GM19193 (cell line): ENCODE results near the gene ZC2HC1B.

Source experiments
- POLR2A ChIP-seq: IDR thresholded peaks from 4 replicates; pipeline ENCODE4 v1.6.1; 2011; ENCODE audit not compliant: insufficient read depth, insufficient read length; ENCODE audit errors: extremely low read depth

ZC2HC1B gene

GRCh38 chr6:143967706-143968376 lies 103.6 kb downstream of the ZC2HC1B start:
- no peak for TF ChIP-seq POLR2A

- TF ChIP-seq POLR2A, result no peak
Measured at GRCh38 chr6:143969077-143969476, 104.8 kb downstream of the ZC2HC1B start.

DNA sequence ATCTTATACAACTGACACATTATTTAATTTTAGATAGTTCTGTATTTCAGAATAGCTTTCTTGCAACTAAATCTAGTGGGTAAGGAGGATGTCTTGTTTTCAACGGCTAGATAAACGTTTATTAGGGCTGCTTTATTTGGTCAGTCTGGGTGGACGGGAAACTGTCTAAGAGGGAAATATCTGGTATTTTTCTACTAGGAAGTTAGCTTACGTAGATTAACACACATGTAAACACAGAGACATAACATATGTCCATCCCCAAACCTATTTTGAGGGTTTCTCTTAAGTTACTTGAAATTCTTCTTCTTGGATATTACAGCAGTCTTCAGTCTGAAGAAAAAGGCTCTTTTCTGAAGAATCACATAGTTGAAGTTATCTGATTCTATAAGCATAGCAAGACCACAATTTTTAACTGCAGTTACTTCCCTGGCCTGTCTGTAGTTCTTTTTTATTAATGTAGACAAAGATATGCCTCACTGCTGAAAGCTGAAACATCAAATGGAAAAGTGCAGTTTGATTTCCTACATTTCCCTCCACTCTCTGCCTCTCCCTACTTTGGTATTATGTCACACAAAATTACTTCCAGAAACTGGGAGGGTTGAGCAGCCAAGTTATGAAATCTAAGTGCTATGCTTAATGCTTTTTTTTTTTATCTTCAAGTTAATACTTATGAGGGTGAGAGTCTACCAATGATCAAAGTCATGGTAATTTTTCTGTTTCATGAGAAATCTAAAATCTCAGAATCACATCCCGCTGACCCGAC lies 106.4 kb downstream of the ZC2HC1B start:
- no peak for TF ChIP-seq POLR2A

DNA sequence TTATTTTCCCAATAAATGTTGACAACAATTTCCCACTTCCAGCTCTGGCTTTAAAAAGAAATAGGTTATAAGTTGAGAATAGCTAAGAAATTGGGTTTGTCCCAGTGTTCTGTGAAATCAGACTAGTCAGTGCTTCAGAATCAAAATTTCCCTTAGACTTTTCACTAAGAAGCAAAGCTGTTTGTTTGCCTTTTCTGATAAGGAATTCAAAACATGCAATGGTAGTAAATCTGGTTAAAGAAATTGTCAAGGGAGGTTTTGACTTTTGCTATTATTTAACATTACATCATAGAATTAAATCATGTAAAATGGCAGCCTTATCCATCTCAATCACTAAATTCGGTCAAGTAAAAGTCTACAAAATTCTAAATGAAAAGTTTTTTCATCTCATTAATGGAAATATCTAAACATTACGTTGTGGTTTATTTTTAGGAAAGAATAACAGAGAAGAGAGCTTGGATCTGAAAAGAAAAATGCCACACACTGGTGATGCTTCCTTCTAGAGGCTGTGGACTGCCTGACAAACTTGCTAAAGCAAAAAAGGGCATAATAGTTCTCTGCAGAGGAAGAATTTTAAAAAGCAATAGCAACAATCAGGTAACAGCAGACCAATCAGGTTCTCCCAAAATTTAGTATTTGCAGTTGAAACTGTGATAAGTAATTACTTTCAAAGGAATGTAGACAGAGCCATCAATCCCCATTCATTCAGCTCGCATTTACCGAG lies 107.4 kb downstream of the ZC2HC1B start:
- no peak for TF ChIP-seq POLR2A

DNA sequence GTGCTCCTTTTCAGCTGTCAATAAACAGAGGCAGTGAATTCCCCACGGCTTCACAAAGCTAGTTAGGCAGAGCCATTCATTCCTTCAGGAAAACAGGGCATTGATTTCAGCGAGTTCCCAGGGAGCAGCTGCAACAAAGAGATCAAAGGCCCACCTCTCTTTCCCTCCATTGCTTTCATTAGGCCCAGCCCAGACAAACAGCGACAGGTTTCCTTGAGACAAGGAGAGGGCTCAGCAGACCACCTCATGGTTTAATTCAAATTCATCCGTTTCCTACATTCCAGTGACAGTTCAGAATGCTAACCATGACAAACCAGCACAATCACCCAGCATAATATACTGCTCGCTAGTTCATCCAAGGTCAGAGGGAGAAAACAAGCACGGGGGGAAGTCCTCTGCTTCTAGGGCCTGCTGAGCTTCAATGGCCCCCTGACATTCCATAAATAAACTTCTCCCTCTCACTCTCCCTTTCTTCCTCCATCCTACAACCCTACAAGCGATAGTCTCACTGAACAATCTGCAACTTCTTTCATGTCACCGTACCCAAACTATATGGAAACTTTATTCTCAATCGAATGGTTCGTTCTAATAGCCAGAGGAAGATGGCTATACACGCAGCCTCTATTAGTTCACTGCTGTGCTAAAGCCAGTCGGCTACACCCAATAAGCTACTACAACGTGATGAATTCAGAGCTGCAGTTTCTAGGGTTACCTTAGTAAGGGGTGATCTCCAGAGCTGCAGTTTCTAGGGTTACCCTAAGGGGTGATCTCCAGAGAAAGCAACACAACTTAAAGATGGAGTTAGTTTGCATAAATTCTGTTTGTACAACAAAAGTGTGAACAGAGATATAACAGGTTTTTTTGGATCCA lies 109.1 kb downstream of the ZC2HC1B start:
- TF ChIP-seq POLR2A, result no peak

- TF ChIP-seq POLR2A, result no peak
Measured at GRCh38 chr6:143974089-143974488, 109.8 kb downstream of the ZC2HC1B start.

DNA sequence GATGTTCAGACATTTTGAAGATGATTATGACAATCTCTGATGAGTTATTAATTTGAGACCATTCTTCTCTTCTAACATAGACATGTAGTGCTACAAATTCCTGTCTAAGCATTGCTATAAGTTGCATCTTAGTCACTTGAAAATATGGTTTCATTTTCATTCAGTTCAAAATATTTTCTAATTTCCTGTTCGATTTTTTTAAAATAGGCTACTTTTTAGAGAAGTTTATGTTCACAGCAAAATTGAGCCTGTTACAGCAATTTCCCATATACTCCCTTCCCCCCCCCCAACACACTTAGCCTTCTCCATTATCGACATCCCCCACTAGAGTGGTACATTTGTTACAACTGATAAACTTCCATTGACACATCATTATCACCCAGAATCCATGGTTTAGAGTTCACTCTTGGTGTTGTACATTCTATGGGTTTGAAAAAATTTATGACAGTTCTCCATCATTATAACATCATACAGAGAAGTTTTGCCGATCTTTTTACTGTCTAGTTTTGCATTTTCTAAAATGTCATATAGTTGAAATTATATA lies 112.6 kb downstream of the ZC2HC1B start:
- no peak for TF ChIP-seq POLR2A

DNA sequence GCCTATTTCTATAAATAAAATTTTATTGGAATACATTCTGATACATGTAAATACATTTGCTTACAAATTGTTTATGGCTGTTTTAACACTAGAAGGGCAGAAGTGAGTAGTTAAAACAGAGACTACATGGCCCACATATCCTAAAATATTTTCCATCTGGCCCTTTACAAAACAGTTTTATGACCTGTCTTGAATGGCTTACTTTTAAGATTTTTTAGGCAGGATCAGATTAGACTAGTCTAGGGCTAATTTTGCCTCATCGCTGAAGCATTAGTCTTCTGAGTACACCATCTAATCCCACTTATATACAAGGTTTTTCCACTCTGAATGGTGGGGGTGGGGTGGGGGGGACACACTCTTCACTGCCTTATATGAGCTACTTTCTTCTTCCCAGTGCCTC lies 116.6 kb downstream of the ZC2HC1B start:
- no peak for TF ChIP-seq POLR2A

DNA sequence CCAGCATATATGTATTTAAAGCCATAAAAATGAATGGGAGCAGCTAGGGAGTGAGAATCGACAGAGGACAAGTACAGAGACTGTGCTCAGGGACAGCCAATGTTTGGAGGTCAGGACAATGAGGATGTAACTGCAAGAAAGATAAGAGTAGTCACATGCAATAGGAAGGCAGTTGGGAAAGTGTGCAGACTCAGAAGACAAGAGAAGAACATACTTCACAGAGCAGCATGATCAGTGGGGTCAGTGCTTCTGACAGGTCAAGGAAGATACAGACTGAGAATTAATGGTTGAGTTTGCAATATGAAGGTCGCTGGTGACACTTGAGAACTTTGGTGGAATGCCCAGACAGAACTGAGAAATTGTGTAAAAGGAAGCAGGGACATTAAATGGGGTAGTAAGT lies 118.7 kb downstream of the ZC2HC1B start:
- no peak for TF ChIP-seq POLR2A

GRCh38 chr6:143984666-143985065 lies 120.4 kb downstream of the ZC2HC1B start:
- no peak for TF ChIP-seq POLR2A

DNA sequence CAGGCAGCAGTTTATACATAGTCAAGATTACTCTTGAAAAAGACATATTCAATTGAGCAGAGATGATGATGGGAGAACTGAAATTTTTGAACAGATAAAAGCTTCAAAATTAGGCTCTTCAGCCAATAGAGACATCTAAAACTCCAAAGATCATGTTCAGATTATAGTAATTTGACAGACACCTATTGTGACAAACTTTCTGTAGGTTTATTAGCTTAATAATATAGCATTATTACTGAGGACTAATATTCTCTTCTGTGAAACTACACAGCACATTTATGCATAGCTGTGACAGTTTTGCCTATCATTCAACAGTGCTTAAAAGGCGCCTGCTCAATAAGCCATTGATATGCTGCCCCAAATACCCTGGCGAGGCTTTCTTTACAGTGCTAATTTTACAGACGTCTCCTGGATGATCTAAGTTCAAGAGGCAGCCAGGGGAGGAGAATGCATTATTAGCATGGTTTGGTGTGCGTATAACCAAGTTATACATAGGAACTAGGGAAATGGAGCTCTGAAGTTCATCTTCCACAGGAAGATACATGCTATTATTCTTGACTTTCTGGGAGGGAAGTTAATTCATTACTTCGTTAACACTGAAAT lies 122.3 kb downstream of the ZC2HC1B start:
- TF ChIP-seq POLR2A, result no peak
